HCT116 (cell line): Measurements from ENCODE around the gene TTLL5. TPM values are rescaled to one million over a fixed set of nuclear protein-coding genes. Genes with fewer than 3 reads are reported as not detected.

Experiments
- ATAC-seq: fragments of 200-7000 bp; cut with Tn5 transposase; 2 replicates; pipeline ENCODE4 v1.9.1; 2020; ENCODE audit warnings: mild to moderate bottlenecking, moderate library complexity
- BruUV-seq: library from RNA; stranded (reverse); fragments of 400-500 nt; replicated peaks from 2 replicates; lab custom pipeline; 2021; lab: Mats Ljungman, UMichigan
- CTCF ChIA-PET: fragments of 300-600 bp; sonication (Branson Sonifier 250); formaldehyde crosslinking; loops from one replicate; lab custom pipeline; 2021; ENCODE audit warnings: antibody characterized with exemption; lab: Charles Lee
- POLR2A ChIA-PET: fragments of 300-600, 350-600 bp; sonication (Branson Sonifier 250); formaldehyde crosslinking; loops from one replicate; lab custom pipeline; 2021; ENCODE audit warnings: antibody characterized with exemption; lab: Charles Lee
- RAD21 ChIA-PET, 2 experiments: fragments of 300-600 bp; sonication (Branson Sonifier 250); formaldehyde crosslinking; loops; one replicate each; lab custom pipeline; 2023; ENCODE audit warnings: low total read pairs in 2 of 2; ENCODE audit not compliant: uncharacterized antibody in 2 of 2, unreplicated experiment in 2 of 2, low non-redundant PET in 1 of 2; lab: Charles Lee
- DNase-seq: peaks from one replicate; pipeline ENCODE4 v3.0.0-alpha.2; 2010; ENCODE audit warnings: low read depth, low spot score
- H2AFZ ChIP-seq: fragments of 200-600 bp; shearing (Covaris generic), sonication (generic); 2 replicates; pipeline ENCODE4 v1.6.1; 2017; ENCODE audit warnings: low read depth, mixed run types, mixed read lengths, antibody characterized with exemption, low read length; ENCODE audit not compliant: poor library complexity, severe bottlenecking
- H3K27ac ChIP-seq: 2 replicates; pipeline ENCODE4 v1.5.1; 2012; ENCODE audit warnings: low read depth, low read length
- H3K27me3 ChIP-seq: fragments of 200-600 bp; sonication (generic); 2 replicates; pipeline ENCODE4 v1.6.1; 2016; ENCODE audit warnings: mixed run types, low read length, mixed read lengths; ENCODE audit not compliant: insufficient read depth
- H3K36me3 ChIP-seq, 2 experiments: fragments of 200-500 bp in 1 of 2; fragments of 200-600 bp in 1 of 2; sonication (Bioruptor generic) in 1 of 2; sonication (generic) in 1 of 2; 2 replicates each; pipeline versions ENCODE4 v1.5.1 to v1.6.1; 2014 to 2016; ENCODE audit warnings: low read length in 2 of 2, inconsistent platforms in 1 of 2, mixed read lengths in 1 of 2, mixed run types in 1 of 2; ENCODE audit not compliant: insufficient read depth in 2 of 2, control insufficient read depth in 1 of 2
- H3K4me1 ChIP-seq, 2 experiments: fragments of 200-600 bp in 1 of 2; sonication (generic) in 1 of 2; 2 replicates each; pipeline versions ENCODE4 v1.5.1 to v1.6.1; 2012 to 2017; ENCODE audit warnings: low read length in 2 of 2, inconsistent platforms in 1 of 2, mild to moderate bottlenecking in 1 of 2, mixed read lengths in 1 of 2, mixed run types in 1 of 2, moderate library complexity in 1 of 2; ENCODE audit not compliant: insufficient read depth in 2 of 2, control insufficient read depth in 1 of 2
- H3K4me2 ChIP-seq: fragments of 200-600 bp; sonication (generic); 2 replicates; pipeline ENCODE4 v1.6.1; 2017; ENCODE audit warnings: mixed run types, low read length, mixed read lengths
- H3K4me3 ChIP-seq, 2 experiments: fragments of 200-600 bp in 1 of 2; sonication (generic) in 1 of 2; replicated peaks in 1 of 2; 2 replicates each; pipeline ENCODE4 v1.5.1; 2011 to 2016; ENCODE audit warnings: low read length in 2 of 2, control low read depth in 1 of 2, low read depth in 1 of 2, mild to moderate bottlenecking in 1 of 2, mixed read lengths in 1 of 2, mixed run types in 1 of 2
- H3K79me2 ChIP-seq: fragments of 200-600 bp; sonication (generic); 2 replicates; pipeline ENCODE4 v1.6.1; 2017; ENCODE audit warnings: mild to moderate bottlenecking, mixed run types, low read length, moderate library complexity, mixed read lengths; ENCODE audit not compliant: insufficient read depth
- H3K9ac ChIP-seq: fragments of 200-600 bp; sonication (generic); 2 replicates; pipeline ENCODE4 v1.6.1; 2016; ENCODE audit warnings: low read length, mixed read lengths
- H3K9me2 ChIP-seq: fragments of 200-600 bp; sonication (generic), shearing (Covaris generic); 2 replicates; pipeline ENCODE4 v1.6.1; 2017; ENCODE audit warnings: mixed run types, mild to moderate bottlenecking, moderate library complexity; ENCODE audit not compliant: insufficient read depth
- H3K9me3 ChIP-seq, 2 experiments: fragments of 200-500 bp in 1 of 2; fragments of 200-600 bp in 1 of 2; sonication (Bioruptor generic) in 1 of 2; sonication (generic) in 1 of 2; 2 replicates each; pipeline ENCODE4 v1.6.1; 2014 to 2017; ENCODE audit warnings: low read length in 2 of 2, mixed read lengths in 2 of 2, inconsistent platforms in 1 of 2, low read depth in 1 of 2, mild to moderate bottlenecking in 1 of 2, mixed run types in 1 of 2, moderate library complexity in 1 of 2; ENCODE audit not compliant: control insufficient read depth in 1 of 2, insufficient read depth in 1 of 2
- H4K20me1 ChIP-seq: fragments of 200-600 bp; sonication (generic), shearing (Covaris generic); 2 replicates; pipeline ENCODE4 v1.6.1; 2017; ENCODE audit warnings: mixed run types, mild to moderate bottlenecking, moderate library complexity; ENCODE audit not compliant: insufficient read depth
- CEBPB ChIP-seq: IDR thresholded peaks from 2 replicates; pipeline ENCODE4 v1.6.1; 2012; ENCODE audit warnings: low read depth
- CTCF ChIP-seq, 3 experiments: fragments of 200-600 bp in 1 of 3; sonication (generic) in 1 of 3; IDR thresholded peaks in 2 of 3; conservative IDR thresholded peaks in 1 of 3; 2 replicates each; pipeline ENCODE4 v1.5.1; 2012 to 2017; ENCODE audit warnings: low read depth in 2 of 3, low read length in 2 of 3, antibody characterized with exemption in 1 of 3, borderline replicate concordance in 1 of 3, control low read depth in 1 of 3, mild to moderate bottlenecking in 1 of 3, mixed read lengths in 1 of 3, mixed run types in 1 of 3, moderate library complexity in 1 of 3; ENCODE audit not compliant: insufficient read depth in 1 of 3
- EGR1 ChIP-seq: IDR thresholded peaks from 2 replicates; pipeline ENCODE4 v1.6.1; 2012; ENCODE audit warnings: low read depth
- EZH2 ChIP-seq: fragments of 200-600 bp; sonication (generic); IDR thresholded peaks from 2 replicates; pipeline ENCODE4 v1.6.1; 2017; ENCODE audit warnings: antibody characterized with exemption, mixed run types
- EZH2phosphoT487 ChIP-seq: fragments of 200-600 bp; IDR thresholded peaks from 2 replicates; pipeline ENCODE4 v1.6.1; 2018; ENCODE audit warnings: antibody characterized with exemption, borderline replicate concordance
- RAD21 ChIP-seq: IDR thresholded peaks from 2 replicates; pipeline ENCODE4 v1.6.1; 2012; ENCODE audit warnings: low read depth, mild to moderate bottlenecking
- ZBTB33 ChIP-seq: IDR thresholded peaks from 2 replicates; pipeline ENCODE4 v1.6.1; 2011; ENCODE audit warnings: mild to moderate bottlenecking, low read length, moderate library complexity; ENCODE audit not compliant: insufficient replicate concordance; ENCODE audit errors: extremely low read depth
- ZFX ChIP-seq: fragments of 450-650 bp; IDR thresholded peaks from 2 replicates; pipeline ENCODE4 v1.6.1; 2017
- intact Hi-C: fragments of 100-400 bp; cut with micrococcal nuclease; formaldehyde crosslinking; loops from 2 replicates; pipeline ENCODE4 v1.10.0; 2022
- total RNA-seq: library from RNA; stranded (reverse); gene quantifications from one replicate; pipeline ENCODE4 v1.2.1, GENCODE V29; 2021; ENCODE audit not compliant: unreplicated experiment

TTLL5 gene
- total RNA-seq, 1 experiment from 2014 or later = 26.2 TPM

GRCh38 chr14:75654127-75654732 lies 6.8 kb upstream of the TTLL5 start:
- TF ChIP-seq CTCF (IDR thresholded peaks at IDR 0.05 in 2 of 3, conservative IDR thresholded peaks at IDR 0.05 in 1 of 3; ENCODE audit: borderline replicate concordance in 1 of 3, insufficient read depth in 1 of 3, low read depth in 2 of 3, low read length in 2 of 3) (peak; percentile 85 to 99 (median 97)), RAD21 (peak; percentile 85), ZFX (no peak)
- no peaks in the 10 kb centered on the region for H3K79me2 ChIP-seq
- DNase-seq = peak; percentile 44
- ChIA-PET POLR2A (interaction anchor here (1.0 kb wide), 1 partner anchor 77 kb away, joined by 4 read pairs; no protein-coding TSS in a partner anchor), CTCF (interaction anchor here (0.6 to 5.6 kb wide), 12 partner anchors 10 to 359 kb away, joined by 3 to 84 read pairs (median 3); partner anchors contain the start of gene FLVCR2), RAD21 (interaction anchor here (1.6 to 1.8 kb wide), 2 partner anchors 76 to 77 kb away, joined by 9 read pairs; partner anchors contain the start of gene FLVCR2 (in 1 of the 2))
- BruUV-seq = no TSS peak
- H3K27ac ChIP-seq = no peak overlapping the region
- H3K27me3 ChIP-seq = no peaks in the 10 kb centered on the region
- no peaks in the 10 kb centered on the region for H3K9me3 ChIP-seq
- peaks cover 0 to 17% of the 10 kb centered on the region in 2 experiments; a peak in 2 of 4 replicates for H3K36me3 ChIP-seq
- intact Hi-C loops = loop anchor here (1.0 kb wide), 1 partner anchor 77 kb away; no protein-coding TSS in a partner anchor
- no peak overlapping the region for H3K9ac ChIP-seq
- H3K9me2 ChIP-seq = no peaks in the 10 kb centered on the region
- H3K4me3 ChIP-seq = no peak overlapping the region
- no peak overlapping the region for H3K4me2 ChIP-seq
- H2AFZ ChIP-seq = no peak overlapping the region
- ATAC-seq = peak; percentile 99
- peaks cover 0 to 5% of the 10 kb centered on the region in 2 experiments; a peak in 2 of 4 replicates for H3K4me1 ChIP-seq
- no peaks in the 10 kb centered on the region for H4K20me1 ChIP-seq

- intact Hi-C loops = no loop called here
- H2AFZ ChIP-seq = no peak overlapping the region
- no peaks in the 10 kb centered on the region for H4K20me1 ChIP-seq
- CTCF ChIA-PET = interaction anchor here (0.6 to 5.6 kb wide), 7 partner anchors 17 to 360 kb away, joined by 3 to 84 read pairs (median 6); partner anchors contain the start of gene FLVCR2
- no peak overlapping the region for H3K27ac ChIP-seq
- H3K79me2 ChIP-seq = 0 out of 2 replicates have a peak, but pooled peaks cover 9% of the 10 kb centered on the region
- H3K36me3 ChIP-seq = peaks cover 0 to 14% of the 10 kb centered on the region in 2 experiments; a peak in 2 of 4 replicates
- TF ChIP-seq EGR1 (no peak), ZBTB33 (no peak), EZH2phosphoT487 (no peak), CEBPB (no peak), EZH2 (no peak)
- H3K9me2 ChIP-seq = no peaks in the 10 kb centered on the region
- H3K9me3 ChIP-seq = no peaks in the 10 kb centered on the region
- no peak overlapping the region for H3K4me3 ChIP-seq
- DNase-seq = no peak
- no peaks in the 10 kb centered on the region for H3K27me3 ChIP-seq
- no peak overlapping the region for H3K4me2 ChIP-seq
- RAD21 ChIA-PET = interaction anchor here (1.6 to 1.8 kb wide), 2 partner anchors 77 to 78 kb away, joined by 9 read pairs; partner anchors contain the start of gene FLVCR2 (in 1 of the 2)
- POLR2A ChIA-PET = no interaction called here
- BruUV-seq = no TSS peak
- no peak overlapping the region for H3K9ac ChIP-seq
- H3K4me1 ChIP-seq = peaks cover 3 to 6% of the 10 kb centered on the region in 2 experiments; a peak in 2 of 4 replicates
- no peak for ATAC-seq
Measured at GRCh38 chr14:75655235-75655634, 5.8 kb upstream of the TTLL5 start.
